Dedifferentiated amniotic fluid mesenchymal stem cell (primary cell): Measurements from ENCODE around the gene SERPINA9.
"Not testable (repeated sequence)": the region's sequence is repeated elsewhere in the genome, so short reads cannot be mapped to it uniquely, and the experiment has no call there.

ENCODE experiments used
- DNase-seq: peaks from one replicate; pipeline ENCODE4 v3.0.0-alpha.2; 2016; ENCODE audit errors: extremely low spot score

Gene SERPINA9

GRCh38 chr14:94486883-94487282 is 10.9 kb upstream of the SERPINA9 start:
- DNase-seq, result no peak

- peak; percentile 52 for DNase-seq
Measured at GRCh38 chr14:94485944-94486841, 10.2 kb upstream of the SERPINA9 start.

- DNase-seq, result no peak
Measured at GRCh38 chr14:94484481-94484880, 8.5 kb upstream of the SERPINA9 start.

GRCh38 chr14:94483729-94484275 is 7.8 kb upstream of the SERPINA9 start:
- no peak for DNase-seq

GRCh38 chr14:94483071-94483451 is 7.1 kb upstream of the SERPINA9 start:
- DNase-seq, result no peak

GRCh38 chr14:94482132-94483070 is 6.4 kb upstream of the SERPINA9 start:
- not testable (repeated sequence) for DNase-seq

- peak; percentile 36 for DNase-seq
Measured at GRCh38 chr14:94481468-94482131, 5.6 kb upstream of the SERPINA9 start.

- DNase-seq, result no peak
Measured at GRCh38 chr14:94480809-94481208, 4.8 kb upstream of the SERPINA9 start.

- no peak for DNase-seq
Measured at GRCh38 chr14:94478420-94478819, 2.4 kb upstream of the SERPINA9 start.

- no peak for DNase-seq
Measured at GRCh38 chr14:94474581-94475031, 1.4 kb downstream of the SERPINA9 start.

- DNase-seq, result no peak
Measured at GRCh38 chr14:94473666-94474410, 2.2 kb downstream of the SERPINA9 start.

- no peak for DNase-seq
Measured at GRCh38 chr14:94472842-94473241, 3.2 kb downstream of the SERPINA9 start.

GRCh38 chr14:94471045-94471444 is 5.0 kb downstream of the SERPINA9 start:
- no peak for DNase-seq

GRCh38 chr14:94470311-94470710 is 5.7 kb downstream of the SERPINA9 start:
- no peak for DNase-seq

GRCh38 chr14:94469261-94469660 is 6.7 kb downstream of the SERPINA9 start:
- DNase-seq, result no peak

GRCh38 chr14:94467728-94468520 is 8.1 kb downstream of the SERPINA9 start:
- no peak for DNase-seq

- no peak for DNase-seq
Measured at GRCh38 chr14:94466706-94467370, 9.2 kb downstream of the SERPINA9 start.

GRCh38 chr14:94465042-94465441 is 11.0 kb downstream of the SERPINA9 start:
- DNase-seq, result no peak

- DNase-seq, result no peak
Measured at GRCh38 chr14:94464290-94464689, 11.7 kb downstream of the SERPINA9 start.
